WERI-Rb-1 (cell line): ENCODE measurements around the gene INS.

Source experiments
- DNase-seq: peaks from one replicate; pipeline ENCODE4 v3.0.0-alpha.2; 2020
- H3K27ac ChIP-seq: fragments of 250-450 bp; sonication (Bioruptor Pico); 2 replicates; pipeline ENCODE4 v1.5.1; 2020; ENCODE audit warnings: mild to moderate bottlenecking, moderate library complexity
- H3K27me3 ChIP-seq: fragments of 250-450 bp; sonication (Bioruptor Pico); 2 replicates; pipeline ENCODE4 v1.5.1; 2021; ENCODE audit warnings: mild to moderate bottlenecking, low read depth, moderate library complexity; ENCODE audit not compliant: insufficient read depth, severe bottlenecking
- H3K36me3 ChIP-seq: fragments of 250-450 bp; sonication (Bioruptor Pico); 2 replicates; pipeline ENCODE4 v1.5.1; 2020; ENCODE audit warnings: mild to moderate bottlenecking, moderate library complexity
- H3K4me3 ChIP-seq: 2 replicates; pipeline ENCODE4 v1.5.1; 2011; ENCODE audit warnings: low read depth, mild to moderate bottlenecking, control low read depth, low read length
- H3K9me3 ChIP-seq: fragments of 250-450 bp; sonication (Bioruptor Pico); 2 replicates; pipeline ENCODE4 v1.5.1; 2021; ENCODE audit warnings: mild to moderate bottlenecking, moderate library complexity; ENCODE audit not compliant: severe bottlenecking
- CTCF ChIP-seq: IDR thresholded peaks from 2 replicates; pipeline ENCODE4 v1.5.1; 2011; ENCODE audit warnings: low read depth, mild to moderate bottlenecking, control low read depth, inconsistent platforms, low read length

INS gene

GRCh38 chr11:2136952-2137201 is 24.1 kb downstream of the INS start:
- no peak overlapping the region for H3K4me3 ChIP-seq
- DNase-seq: no peak
- H3K9me3 ChIP-seq: no peaks in the 10 kb centered on the region
- H3K27me3 ChIP-seq: peaks cover 88% of the 10 kb centered on the region
- H3K36me3 ChIP-seq: no peaks in the 10 kb centered on the region
- no peak overlapping the region for H3K27ac ChIP-seq
- TF ChIP-seq CTCF: no peak

- TF ChIP-seq CTCF: no peak
- Histone ChIP-seq H3K27ac (no peak overlapping the region), H3K4me3 (no peak overlapping the region), H3K27me3 (peaks cover 88% of the 10 kb centered on the region), H3K36me3 (no peaks in the 10 kb centered on the region), H3K9me3 (no peaks in the 10 kb centered on the region)
- DNase-seq: no peak
Observed at GRCh38 chr11:2136209-2136951, 24.6 kb downstream of the INS start.

- peaks cover 88% of the 10 kb centered on the region for H3K27me3 ChIP-seq
- no peaks in the 10 kb centered on the region for H3K36me3 ChIP-seq
- no peak for TF ChIP-seq CTCF
- no peak overlapping the region for H3K4me3 ChIP-seq
- DNase-seq: no peak
- no peaks in the 10 kb centered on the region for H3K9me3 ChIP-seq
- no peak overlapping the region for H3K27ac ChIP-seq
Observed at GRCh38 chr11:2135648-2136201, 25.3 kb downstream of the INS start.

GRCh38 chr11:2135018-2135569 is 25.9 kb downstream of the INS start:
- Histone ChIP-seq H3K27me3 (peaks cover 84% of the 10 kb centered on the region), H3K9me3 (no peaks in the 10 kb centered on the region), H3K36me3 (no peaks in the 10 kb centered on the region), H3K4me3 (no peak overlapping the region), H3K27ac (no peak overlapping the region)
- no peak for TF ChIP-seq CTCF
- no peak for DNase-seq

GRCh38 chr11:2134022-2135010 is 26.7 kb downstream of the INS start:
- no peak for TF ChIP-seq CTCF
- H3K4me3 ChIP-seq: no peak overlapping the region
- H3K9me3 ChIP-seq: no peaks in the 10 kb centered on the region
- peaks cover 86% of the 10 kb centered on the region for H3K27me3 ChIP-seq
- H3K36me3 ChIP-seq: no peaks in the 10 kb centered on the region
- H3K27ac ChIP-seq: no peak overlapping the region
- DNase-seq: no peak
